NCI-H1092 treated with DMSO at 0.1 percent for 48 hours (cell line): ENCODE results near the gene PCYT2.

ENCODE experiments used
- DNase-seq: peaks from one replicate; lab custom pipeline; 2025; lab: John Stamatoyannopoulos, UW

Gene PCYT2

DNA sequence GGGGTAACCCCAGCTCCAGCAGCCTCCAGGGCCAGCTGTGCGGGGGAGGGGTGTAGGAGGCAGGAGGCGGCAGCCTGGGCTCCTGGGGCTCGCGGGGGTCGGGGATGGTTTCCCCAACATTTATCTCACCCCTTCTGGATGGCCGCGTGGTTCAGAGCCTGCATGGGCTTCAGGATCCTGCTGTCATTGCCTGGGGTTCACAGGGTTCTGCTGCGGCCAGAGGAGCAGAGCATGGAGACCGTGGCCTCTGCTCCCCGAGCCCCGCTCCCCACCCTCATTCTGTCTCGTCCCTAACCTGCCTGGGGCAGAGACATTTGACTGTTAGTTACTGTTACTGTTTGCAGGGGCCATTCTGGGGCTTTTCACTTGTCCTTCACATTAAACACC is 31.0 kb upstream of the PCYT2 start:
- no peak for DNase-seq

- peak; percentile 23 for DNase-seq
Measured at GRCh38 chr17:81941484-81942166, 30.4 kb upstream of the PCYT2 start.

DNA sequence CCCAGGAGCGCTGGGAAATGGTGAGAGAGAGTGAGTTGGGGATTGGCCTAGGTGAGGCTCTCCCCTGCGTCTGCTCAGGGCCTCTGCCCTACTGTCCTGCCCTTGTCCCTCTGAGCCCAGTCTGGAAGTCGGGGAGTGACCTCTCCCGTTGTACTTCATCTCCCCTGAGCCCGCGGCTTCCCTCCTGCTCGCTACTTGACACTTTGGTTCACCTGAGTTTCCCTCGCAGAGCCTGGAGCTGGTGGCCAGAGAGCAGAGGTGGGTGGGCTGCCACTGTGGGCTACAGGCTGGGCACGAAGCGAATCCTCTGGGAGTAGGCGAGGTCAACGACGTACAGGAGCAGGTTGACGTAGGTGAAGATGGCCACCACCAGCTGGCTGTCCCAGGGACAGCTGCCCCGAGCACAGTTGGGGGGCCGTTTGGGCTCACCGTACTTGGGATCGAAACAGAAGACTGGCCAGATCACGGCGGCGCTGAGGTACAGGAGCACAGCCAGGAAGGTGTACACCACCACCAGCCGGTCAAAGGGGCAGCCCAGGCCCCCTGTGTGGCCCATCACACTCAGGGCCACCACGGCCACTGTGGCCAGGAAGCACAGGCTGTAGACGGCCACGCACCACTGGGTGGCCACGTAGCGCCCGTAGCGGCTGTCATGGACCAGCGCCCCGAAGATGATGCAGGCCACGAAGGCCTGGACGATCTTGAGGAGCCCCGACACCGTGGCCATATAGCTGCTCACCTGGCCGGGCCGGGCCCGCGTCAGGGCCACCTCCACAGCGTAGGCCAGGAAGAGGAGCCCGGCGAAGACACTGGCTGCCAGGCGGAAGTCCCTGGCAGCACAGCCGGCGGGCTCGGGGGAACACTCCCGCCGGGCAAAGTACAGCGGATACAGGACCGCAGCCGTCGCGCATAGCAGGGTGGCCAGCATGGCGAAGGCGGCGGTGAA is 29.6 kb upstream of the PCYT2 start:
- no peak for DNase-seq

DNA sequence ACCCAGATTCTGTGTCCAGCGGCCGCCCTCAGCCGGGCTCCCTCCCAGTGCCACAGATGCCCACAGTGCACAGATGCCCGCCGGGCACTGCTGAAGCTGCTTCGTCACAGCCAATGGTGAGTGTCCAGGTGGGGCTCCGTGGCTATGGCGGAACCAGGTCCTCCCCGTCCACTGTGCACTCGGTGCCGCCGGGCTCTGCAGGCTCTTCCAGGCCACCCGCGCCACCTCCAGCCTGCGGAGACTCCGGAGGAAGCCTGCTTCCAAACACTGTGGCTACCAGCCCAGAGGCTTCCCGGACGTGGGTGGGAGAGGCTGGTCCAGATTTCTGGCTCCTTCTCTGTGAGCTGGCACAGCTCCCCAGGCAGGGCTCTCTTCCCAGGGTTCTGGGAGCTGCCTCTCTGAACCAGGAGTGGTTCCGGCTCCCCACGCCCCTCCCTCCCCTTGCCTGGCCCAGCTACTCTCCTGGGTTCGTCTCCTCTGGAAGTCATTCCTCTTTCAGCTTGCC is 28.7 kb upstream of the PCYT2 start:
- DNase-seq = no peak

DNA sequence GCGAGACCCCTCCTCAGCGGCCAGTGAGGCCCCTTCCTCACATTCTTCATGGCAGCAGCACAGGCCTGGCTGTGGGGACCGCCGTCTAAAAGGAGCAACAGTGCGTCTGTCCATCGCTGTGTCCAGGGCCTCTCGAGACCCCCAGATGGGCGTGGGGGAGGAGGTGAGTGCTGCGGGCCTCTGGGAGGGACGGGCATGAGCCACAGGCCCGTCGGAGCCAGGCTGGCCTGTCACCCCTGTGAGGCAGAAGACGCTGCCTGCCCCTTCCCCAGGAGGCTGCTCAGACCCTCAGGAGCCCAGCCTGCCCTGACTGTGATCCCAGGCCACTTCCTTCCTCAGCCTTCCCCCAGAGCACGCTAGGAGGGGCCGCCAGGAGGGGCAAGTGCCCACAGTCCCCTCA is 28.0 kb upstream of the PCYT2 start:
- no peak for DNase-seq

DNA sequence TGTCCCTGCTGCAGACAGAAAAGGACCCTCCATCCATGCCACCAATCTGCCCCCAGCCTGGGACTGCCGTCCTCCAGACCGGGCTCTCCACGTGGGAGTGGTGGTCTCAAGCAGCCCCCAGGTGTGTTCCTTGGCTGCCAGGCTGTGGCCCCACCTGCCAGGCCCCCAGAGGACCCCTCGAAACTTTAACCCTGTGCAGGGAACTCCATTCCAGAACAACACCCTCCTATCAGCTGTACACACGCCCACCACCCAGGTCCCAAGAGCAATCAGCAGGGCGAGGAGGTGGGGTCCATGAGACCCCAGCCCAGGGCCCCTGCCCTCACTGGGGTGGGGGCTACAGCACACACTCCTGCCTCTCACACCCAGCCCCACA is 24.5 kb upstream of the PCYT2 start:
- DNase-seq = no peak

- no peak for DNase-seq
Measured at GRCh38 chr17:81934850-81935708, 23.9 kb upstream of the PCYT2 start.

DNA sequence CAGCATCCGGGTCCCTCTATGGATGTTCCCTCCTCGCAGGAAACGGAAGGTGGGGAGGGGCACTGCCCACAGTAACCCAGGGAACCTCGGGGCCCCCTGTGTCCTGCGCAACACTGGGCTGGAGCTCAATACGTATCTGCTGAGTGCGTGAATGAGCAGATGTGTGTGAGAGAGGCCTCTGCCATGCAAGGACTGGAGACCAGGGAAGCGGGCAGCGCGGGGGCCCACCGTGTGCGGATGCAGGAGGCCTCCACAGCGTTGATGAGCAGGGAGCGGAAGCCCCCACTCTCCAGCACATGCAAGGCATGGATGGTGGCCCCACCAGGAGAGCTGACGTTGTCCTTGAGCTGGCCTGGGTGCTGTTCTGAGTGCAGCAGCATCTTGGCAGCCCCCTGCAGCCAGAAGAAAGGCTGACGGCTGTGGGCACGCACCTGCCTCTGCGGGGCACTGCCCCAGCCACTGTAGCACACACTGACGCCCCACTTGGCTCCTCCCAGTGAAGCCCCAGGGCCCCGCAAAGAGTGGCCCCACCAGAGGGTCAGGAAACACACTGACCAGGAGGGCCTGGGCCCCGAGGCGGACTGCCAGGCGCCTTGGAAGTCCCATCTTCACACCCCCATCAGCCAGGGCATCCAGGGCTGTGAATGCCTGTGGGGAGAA is 23.0 kb upstream of the PCYT2 start:
- no peak for DNase-seq

DNA sequence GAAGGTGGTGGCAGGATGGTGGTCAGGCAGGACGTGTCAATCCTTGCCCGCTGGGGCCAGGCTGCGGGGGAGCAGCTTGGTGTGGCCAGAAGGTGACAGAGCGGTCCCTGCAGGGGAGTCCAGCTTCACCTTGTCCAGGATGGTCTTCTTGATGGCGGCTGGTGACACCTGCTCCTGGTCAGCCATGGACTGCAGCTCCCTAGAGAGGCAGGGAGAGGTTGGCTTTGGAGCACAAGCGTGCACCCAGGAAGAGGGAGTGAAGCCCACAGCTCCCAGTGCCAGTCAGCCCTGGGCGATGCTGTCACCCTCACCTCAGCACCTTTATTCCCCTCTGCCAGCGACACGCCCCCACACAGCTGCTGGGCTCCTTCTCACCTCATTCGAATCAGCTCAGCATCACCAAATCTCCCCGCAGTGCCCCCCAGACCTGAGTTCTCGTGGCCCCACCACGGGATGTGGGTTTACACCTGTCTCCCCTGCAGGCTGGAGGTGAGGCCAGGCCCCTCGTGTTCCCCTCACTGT is 22.0 kb upstream of the PCYT2 start:
- DNase-seq = no peak

DNA sequence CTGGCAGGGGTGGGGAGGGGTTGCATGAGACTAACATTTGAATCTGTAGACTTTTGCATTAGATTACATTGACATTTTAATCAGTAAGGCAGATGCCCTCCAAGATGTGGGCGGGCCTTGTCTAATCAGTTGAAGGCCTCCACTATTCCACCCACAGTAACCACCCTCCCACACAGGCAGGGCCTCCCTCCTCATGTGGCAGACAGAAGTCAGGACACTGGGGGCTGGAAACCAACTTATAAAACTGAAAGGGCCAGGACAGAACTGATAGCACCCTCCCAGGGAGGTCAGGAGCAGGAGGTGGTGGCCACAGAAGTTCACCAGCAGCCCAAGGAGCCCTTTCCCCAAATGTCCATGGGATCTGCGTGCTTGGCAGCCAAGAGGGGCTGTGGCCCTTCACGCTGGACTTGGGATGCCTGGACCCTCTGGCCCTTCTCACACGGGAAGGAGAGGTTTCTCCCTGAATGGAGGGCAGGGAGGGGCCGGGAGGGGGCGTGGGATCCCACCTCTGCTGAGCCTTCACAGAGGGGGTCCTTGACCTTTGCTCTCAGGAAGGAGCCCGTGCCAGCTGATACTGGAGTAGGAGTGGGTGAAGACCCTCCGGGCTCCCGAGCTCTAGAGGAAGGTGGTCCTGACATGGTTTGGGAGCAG is 21.3 kb upstream of the PCYT2 start:
- DNase-seq = no peak

GRCh38 chr17:81931557-81932332 is 20.5 kb upstream of the PCYT2 start:
- no peak for DNase-seq

DNA sequence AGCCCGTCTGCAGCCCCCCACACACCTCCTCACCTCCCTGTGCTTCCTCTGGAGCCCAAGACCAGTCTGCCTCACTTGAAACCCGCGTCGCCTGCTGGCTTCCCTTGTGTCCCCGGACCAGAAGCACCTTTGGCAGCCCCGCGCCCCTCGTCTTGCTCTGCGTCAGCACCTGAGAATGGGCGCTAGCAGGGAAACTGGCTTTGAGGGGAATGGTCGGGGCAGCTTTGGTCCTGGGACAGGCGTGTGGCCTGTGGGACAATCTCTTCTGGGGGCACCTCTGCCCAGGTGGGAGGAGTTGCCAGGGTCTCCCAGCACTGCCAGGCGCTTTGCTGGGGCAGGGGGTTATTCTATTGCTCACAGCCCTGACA is 20.0 kb upstream of the PCYT2 start:
- DNase-seq = no peak

DNA sequence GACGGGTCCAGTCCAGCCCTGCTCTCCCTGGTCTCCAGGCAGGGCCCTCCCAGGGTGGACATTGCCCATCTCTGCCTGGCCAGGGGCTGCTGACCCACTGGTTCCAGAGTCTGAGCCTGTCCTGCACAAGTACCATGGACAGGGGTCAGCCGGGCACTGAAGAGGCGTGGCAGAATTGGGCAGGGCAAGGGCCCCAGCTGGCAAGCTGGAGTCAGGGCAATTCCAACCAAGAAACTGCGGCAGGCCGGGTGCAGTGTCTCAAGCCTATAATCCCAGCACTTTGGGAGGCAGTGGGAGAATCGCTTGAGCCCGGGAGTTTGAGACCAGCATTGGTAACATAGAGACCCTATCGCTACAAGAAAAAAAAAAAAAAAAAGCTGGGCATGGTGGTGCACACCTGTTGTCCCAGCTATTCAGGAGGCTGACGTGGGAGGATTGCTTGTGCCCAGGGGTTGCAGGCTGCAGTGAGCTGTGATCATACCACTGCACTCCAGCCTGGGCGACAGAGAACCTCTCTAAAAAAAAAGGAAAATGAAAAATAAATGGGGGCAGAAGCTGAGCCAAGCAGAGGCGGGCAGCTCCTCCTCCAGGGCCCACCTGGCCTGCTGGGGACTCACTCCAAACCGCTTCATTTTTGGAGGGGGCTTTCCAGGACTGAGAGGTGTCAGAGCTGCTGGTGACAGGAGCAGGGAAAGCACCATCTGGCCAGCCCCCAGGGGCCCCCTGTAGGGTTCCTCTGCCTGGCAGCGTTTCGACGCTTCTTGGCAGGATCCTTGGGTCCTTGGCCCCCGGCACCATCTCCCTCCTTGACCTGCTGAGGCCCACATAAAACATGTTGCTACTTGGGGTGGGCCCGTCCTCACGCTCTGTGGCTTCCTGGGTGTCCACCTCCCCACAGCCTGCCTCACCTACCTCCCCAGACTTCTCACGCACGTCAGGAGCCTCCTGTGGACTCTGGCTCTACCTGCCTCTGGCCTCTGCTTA is 19.2 kb upstream of the PCYT2 start:
- no peak for DNase-seq

- DNase-seq = no peak
Measured at GRCh38 chr17:81929253-81930141, 18.3 kb upstream of the PCYT2 start.

GRCh38 chr17:81928544-81929252 is 17.5 kb upstream of the PCYT2 start:
- no peak for DNase-seq

GRCh38 chr17:81927653-81928543 is 16.7 kb upstream of the PCYT2 start, which contains the start of gene MAFG:
MAFG (minus strand) TSS chr17:81927735; CDS start chr17:81923185, 4,550 bp downstream.
- peak; percentile 95 for DNase-seq
